GM11168 (cell line): ENCODE data around the gene CILP.

Experiments used
- in situ Hi-C: fragments of 300-500 bp; cut with MboI; formaldehyde crosslinking; loops from one replicate; pipeline ENCODE4 v1.12.0; 2022; ENCODE audit warnings: low sequenced_read_pairs; ENCODE audit not compliant: unreplicated experiment

CILP gene

DNA sequence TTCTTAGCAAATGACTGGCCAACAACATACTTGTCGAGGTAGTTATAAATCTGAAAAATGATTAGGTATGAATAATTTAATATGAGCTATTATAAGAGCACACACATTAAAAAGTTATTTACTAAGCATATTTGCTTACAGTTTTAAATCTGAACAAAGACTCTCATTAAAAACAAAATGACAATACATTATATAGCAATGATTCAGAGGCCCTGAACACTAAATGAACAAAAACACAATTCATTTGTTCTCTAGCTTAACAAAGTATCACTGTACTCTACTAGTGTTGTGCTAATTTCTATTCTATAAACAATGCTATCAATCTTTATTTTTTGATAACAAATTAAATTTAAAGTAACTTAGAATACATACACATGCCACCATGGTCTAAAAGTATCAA is 47.1 kb downstream of the CILP start:
- in situ Hi-C loops, result no loop called here

DNA sequence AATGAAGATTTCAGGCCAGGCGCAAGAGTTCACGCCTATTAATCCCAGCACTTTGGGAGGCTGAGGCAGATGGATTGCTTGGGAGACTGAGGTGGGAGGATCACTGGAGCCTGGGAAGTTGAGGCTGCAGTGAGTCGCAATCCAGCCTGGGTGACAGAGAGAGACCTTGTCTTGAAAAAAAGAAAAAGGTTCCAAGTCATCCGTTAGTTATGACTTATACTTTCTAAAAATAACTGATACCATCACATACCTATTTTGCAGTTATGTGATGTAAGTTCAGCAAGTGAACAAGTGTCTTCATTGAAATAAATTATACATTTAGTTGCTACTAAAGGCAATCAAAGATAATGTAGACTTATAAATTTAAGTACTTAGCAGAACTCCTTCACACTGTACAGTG is 48.2 kb downstream of the CILP start:
- in situ Hi-C loops, result no loop called here

DNA sequence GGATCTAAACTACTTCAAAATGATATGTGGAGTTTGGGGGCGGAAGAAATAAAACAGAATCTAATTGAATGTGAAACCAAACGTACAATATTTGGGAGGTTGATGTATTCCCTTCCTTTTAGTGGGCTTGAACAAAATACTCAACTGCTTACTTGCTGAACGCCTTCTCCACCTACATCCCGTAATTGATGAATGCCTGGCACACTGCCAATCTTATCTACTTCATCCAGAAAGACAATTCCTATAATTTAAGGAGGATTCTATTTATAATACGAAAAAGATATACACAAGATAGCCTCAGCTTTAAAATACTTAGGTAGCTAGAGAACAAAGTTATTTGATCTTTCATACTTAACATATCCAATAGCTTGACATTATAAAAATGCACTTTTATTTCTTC is 54.6 kb downstream of the CILP start:
- in situ Hi-C loops, result no loop called here

DNA sequence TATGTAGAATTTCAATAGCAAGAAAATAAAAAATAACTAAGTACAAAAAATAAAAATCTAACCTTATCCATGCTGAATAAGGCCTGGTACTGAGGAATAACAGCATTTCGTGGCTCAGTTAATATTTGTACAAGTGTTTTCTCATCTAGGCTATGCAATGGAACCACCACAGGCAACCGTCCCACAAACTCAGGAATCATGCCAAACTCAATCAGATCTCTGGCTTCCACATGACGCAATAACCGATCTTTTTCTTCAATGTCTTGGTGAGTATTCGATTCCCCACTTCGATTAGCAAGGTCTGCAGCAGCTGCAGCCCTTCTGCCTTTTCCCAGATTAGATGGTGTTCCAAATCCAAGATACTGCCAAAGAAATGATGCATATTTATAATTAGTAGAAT is 56.6 kb downstream of the CILP start:
- in situ Hi-C loops, result no loop called here

DNA sequence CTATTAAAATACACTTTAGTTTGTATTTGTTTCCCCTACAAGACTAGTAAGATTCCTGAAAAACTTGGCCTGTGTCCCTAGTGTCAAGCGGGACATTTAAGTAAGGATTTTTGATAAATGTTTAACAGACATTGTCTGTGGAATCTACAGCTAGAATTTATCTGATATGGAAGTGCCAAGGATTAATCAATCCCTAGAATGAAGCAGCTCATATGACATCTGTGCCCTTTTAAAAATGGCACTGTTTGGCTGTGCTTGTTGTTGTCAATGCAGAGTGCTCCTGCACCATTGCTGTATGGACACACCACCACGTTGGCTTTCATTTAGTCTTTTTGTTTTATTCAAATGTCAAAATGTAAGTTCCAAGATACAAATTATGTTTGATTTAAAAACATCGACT is 63.4 kb downstream of the CILP start:
- in situ Hi-C loops, result no loop called here

- in situ Hi-C loops, result no loop called here
These were observed 64.8 kb downstream of the CILP start for GRCh38 chr15:65146438-65146837.
